ENCODE data around the gene KAT6B.

The KAT6B gene

DNA sequence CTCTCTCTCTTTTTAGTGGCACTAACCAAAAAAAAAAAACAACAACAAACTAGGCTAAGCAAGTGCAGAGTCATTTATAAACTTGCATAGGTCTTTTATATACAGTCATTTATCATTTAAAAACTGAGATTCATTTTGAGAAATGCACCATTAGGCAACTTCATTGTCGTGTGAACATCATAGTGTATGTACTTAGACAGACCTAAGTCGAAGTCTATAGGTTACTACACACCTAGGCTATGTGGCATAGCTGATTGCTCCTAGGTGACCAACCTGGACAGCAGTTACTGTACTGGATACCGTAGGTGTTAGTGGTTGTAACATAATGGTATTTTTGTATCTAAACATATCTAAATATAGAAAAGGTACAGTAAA lies 175.9 kb downstream of the KAT6B start:
- no CpG with 5 or more reads among the region's 3 CpGs for WGBS, 2 donors (ENCODE audit: extremely low coverage in 2 of 2, insufficient read length in 2 of 2, insufficient replicate concordance in 1 of 2)
- no peak overlapping the region for H3K9ac ChIP-seq (ENCODE audit: low read depth, low read length, poor library complexity)
- no peak overlapping the region for H3K4ac ChIP-seq (ENCODE audit: low read length)
- no peak overlapping the region for H4K91ac ChIP-seq (ENCODE audit: low read depth, low read length, poor library complexity)
- H2BK15ac ChIP-seq (ENCODE audit: low read length): no peak overlapping the region
- no peak overlapping the region for H3K23ac ChIP-seq (ENCODE audit: low read depth, low read length, poor library complexity)
- H3K4me3 ChIP-seq (ENCODE audit: low read length in 2 of 2): no peak overlapping the region
- no peak overlapping the region for H4K8ac ChIP-seq (ENCODE audit: low read depth, low read length)
- H3K4me2 ChIP-seq (ENCODE audit: insufficient read depth, low read length, poor library complexity, severe bottlenecking): no peak overlapping the region
- no peak overlapping the region for H2AFZ ChIP-seq (ENCODE audit: low read length)
- H2BK5ac ChIP-seq (ENCODE audit: low read length): no peak overlapping the region
- H2BK120ac ChIP-seq (ENCODE audit: low read depth, low read length): no peak overlapping the region
- no peak for DNase-seq (ENCODE audit: low spot score)
- H3K14ac ChIP-seq (ENCODE audit: low read length): no peak overlapping the region
- H3K36me3 ChIP-seq (replicated peaks in 1 of 2; ENCODE audit: control insufficient read depth in 2 of 2, insufficient read depth in 2 of 2, low read length in 2 of 2): peaks cover 0 to 18% of the 10 kb centered on the region in 2 donors
- no peak overlapping the region for H2AK5ac ChIP-seq (ENCODE audit: low read depth, low read length)
- no peak overlapping the region for H3K27ac ChIP-seq (replicated peaks; ENCODE audit: low read length)
- peaks cover 0 to 2% of the 10 kb centered on the region in 2 donors for H3K4me1 ChIP-seq (ENCODE audit: control insufficient read depth in 2 of 2, insufficient read depth in 1 of 2, low read depth in 1 of 2, low read length in 2 of 2)
- H3K18ac ChIP-seq (ENCODE audit: low read length): no peak overlapping the region
- H3K27me3 ChIP-seq (ENCODE audit: control insufficient read depth in 3 of 3, insufficient read depth in 3 of 3, low read depth in 1 of 3, low read length in 3 of 3): no peaks in the 10 kb centered on the region
- H3K9me3 ChIP-seq (replicated peaks in 1 of 2; ENCODE audit: control insufficient read depth in 2 of 2, insufficient read depth in 1 of 2, low read depth in 1 of 2, low read length in 2 of 2): no peaks in the 10 kb centered on the region
- H3K79me1 ChIP-seq (ENCODE audit: low read depth, low read length): no peaks in the 10 kb centered on the region
- H2BK12ac ChIP-seq (ENCODE audit: low read length): no peak overlapping the region

DNA sequence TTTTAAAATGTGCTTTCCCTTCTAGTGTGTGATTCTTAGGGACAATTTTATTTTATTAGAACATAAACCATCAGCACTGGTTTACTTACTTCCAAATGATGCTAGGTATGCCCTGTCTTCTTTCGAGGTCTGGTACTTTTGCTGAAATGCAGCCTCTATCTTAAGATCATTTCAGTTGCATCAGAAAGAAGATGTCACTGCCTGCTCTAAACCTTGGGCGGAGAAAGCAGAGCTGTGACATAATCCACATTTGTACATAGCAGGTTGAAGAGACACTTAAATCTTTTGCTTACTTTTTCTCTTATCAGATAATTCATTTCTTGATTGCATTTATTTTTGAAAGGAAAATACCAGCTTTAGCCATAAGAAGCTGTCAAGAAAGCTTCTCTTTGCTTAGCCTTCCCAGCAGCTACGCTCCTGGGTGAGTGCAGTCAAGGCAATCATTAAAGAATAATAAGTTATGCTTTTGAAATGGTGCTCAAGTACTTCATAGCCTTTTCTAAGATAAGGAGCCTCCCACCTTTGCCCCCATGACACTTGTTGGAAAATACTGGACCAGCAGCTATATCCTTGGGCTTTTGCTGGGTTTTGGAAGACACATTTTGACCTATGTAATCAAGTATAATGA lies 176.7 kb downstream of the KAT6B start:
- Histone ChIP-seq H4K8ac (ENCODE audit: low read depth, low read length) (no peak overlapping the region), H2BK120ac (ENCODE audit: low read depth, low read length) (no peak overlapping the region), H3K23ac (ENCODE audit: low read depth, low read length, poor library complexity) (no peak overlapping the region), H3K18ac (ENCODE audit: low read length) (no peak overlapping the region), H2BK15ac (ENCODE audit: low read length) (no peak overlapping the region), H2BK5ac (ENCODE audit: low read length) (no peak overlapping the region), H3K4ac (ENCODE audit: low read length) (no peak overlapping the region), H3K9me3 (replicated peaks in 1 of 2; ENCODE audit: control insufficient read depth in 2 of 2, insufficient read depth in 1 of 2, low read depth in 1 of 2, low read length in 2 of 2) (no peaks in the 10 kb centered on the region), H3K27ac (replicated peaks; ENCODE audit: low read length) (no peak overlapping the region), H3K4me3 (ENCODE audit: low read length in 2 of 2) (no peak overlapping the region), H2BK12ac (ENCODE audit: low read length) (no peak overlapping the region), H3K4me2 (ENCODE audit: insufficient read depth, low read length, poor library complexity, severe bottlenecking) (no peak overlapping the region), H3K9ac (ENCODE audit: low read depth, low read length, poor library complexity) (no peak overlapping the region), H3K14ac (ENCODE audit: low read length) (no peak overlapping the region), H3K36me3 (replicated peaks in 1 of 2; ENCODE audit: control insufficient read depth in 2 of 2, insufficient read depth in 2 of 2, low read length in 2 of 2) (peaks cover 0 to 17% of the 10 kb centered on the region in 2 donors), H3K27me3 (ENCODE audit: control insufficient read depth in 3 of 3, insufficient read depth in 3 of 3, low read depth in 1 of 3, low read length in 3 of 3) (no peaks in the 10 kb centered on the region), H2AFZ (ENCODE audit: low read length) (no peak overlapping the region), H3K4me1 (ENCODE audit: control insufficient read depth in 2 of 2, insufficient read depth in 1 of 2, low read depth in 1 of 2, low read length in 2 of 2) (peaks cover 0 to 2% of the 10 kb centered on the region in 2 donors), H2AK5ac (ENCODE audit: low read depth, low read length) (no peak overlapping the region), H4K91ac (ENCODE audit: low read depth, low read length, poor library complexity) (no peak overlapping the region), H3K79me1 (ENCODE audit: low read depth, low read length) (no peaks in the 10 kb centered on the region)
- no CpG with 5 or more reads among the region's 3 CpGs for WGBS, 2 donors (ENCODE audit: extremely low coverage in 2 of 2, insufficient read length in 2 of 2, insufficient replicate concordance in 1 of 2)
- no peak for DNase-seq (ENCODE audit: low spot score)

DNA sequence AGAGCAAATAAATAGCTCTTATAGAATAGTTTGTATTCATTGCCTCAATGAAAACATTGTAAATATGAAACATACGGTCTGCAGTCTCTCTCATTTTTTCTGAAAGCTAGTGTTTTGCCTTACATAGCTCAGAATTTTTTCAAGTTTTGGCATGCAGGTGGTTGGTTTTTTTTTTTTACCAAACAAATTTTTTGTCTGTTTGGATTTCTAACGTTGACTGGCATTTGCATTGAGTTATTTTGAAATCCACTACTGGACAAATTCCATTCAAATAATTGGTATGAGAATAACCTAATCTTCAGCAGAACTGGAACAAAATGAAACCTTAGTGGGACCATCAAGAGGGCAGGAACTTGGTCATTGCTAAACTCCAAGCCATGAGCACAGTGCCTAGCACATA lies 177.5 kb downstream of the KAT6B start:
- no peak overlapping the region for H3K9ac ChIP-seq (ENCODE audit: low read depth, low read length, poor library complexity)

DNA sequence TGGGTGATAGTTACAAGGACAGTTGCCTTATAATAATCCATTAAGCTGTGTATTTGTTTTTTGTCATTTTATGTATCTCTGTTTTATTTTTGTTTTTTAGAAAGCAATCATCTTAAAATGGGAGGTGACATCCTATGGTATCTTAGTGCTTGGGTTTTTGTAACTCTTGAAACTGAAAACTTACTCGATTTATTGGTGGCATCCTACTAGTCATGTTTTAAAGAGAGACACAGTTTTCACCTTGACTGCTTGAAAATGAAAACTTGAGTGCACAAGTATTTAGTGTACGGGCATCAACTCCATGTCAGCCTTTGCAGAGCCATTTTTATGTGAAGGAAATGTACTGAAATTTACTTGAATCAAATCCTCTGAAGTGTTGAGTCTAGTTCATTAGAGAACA lies 181.2 kb downstream of the KAT6B start:
- no CpG with 5 or more reads among the region's 2 CpGs for WGBS, 2 donors (ENCODE audit: extremely low coverage in 2 of 2, insufficient read length in 2 of 2, insufficient replicate concordance in 1 of 2)
- Histone ChIP-seq H2BK12ac (ENCODE audit: low read length) (no peak overlapping the region), H3K23ac (ENCODE audit: low read depth, low read length, poor library complexity) (no peak overlapping the region), H3K9ac (ENCODE audit: low read depth, low read length, poor library complexity) (no peak overlapping the region), H3K18ac (ENCODE audit: low read length) (no peak overlapping the region), H3K4me3 (ENCODE audit: low read length in 2 of 2) (no peak overlapping the region), H2BK120ac (ENCODE audit: low read depth, low read length) (no peak overlapping the region), H2BK15ac (ENCODE audit: low read length) (no peak overlapping the region), H3K4me2 (ENCODE audit: insufficient read depth, low read length, poor library complexity, severe bottlenecking) (no peak overlapping the region), H3K4me1 (ENCODE audit: control insufficient read depth in 2 of 2, insufficient read depth in 1 of 2, low read depth in 1 of 2, low read length in 2 of 2) (peaks cover 0 to 2% of the 10 kb centered on the region in 2 donors), H2AK5ac (ENCODE audit: low read depth, low read length) (no peak overlapping the region), H4K91ac (ENCODE audit: low read depth, low read length, poor library complexity) (no peak overlapping the region), H3K14ac (ENCODE audit: low read length) (no peak overlapping the region), H3K27me3 (ENCODE audit: control insufficient read depth in 3 of 3, insufficient read depth in 3 of 3, low read depth in 1 of 3, low read length in 3 of 3) (no peaks in the 10 kb centered on the region), H4K8ac (ENCODE audit: low read depth, low read length) (no peak overlapping the region), H3K27ac (replicated peaks; ENCODE audit: low read length) (no peak overlapping the region), H3K9me3 (replicated peaks in 1 of 2; ENCODE audit: control insufficient read depth in 2 of 2, insufficient read depth in 1 of 2, low read depth in 1 of 2, low read length in 2 of 2) (no peaks in the 10 kb centered on the region), H3K36me3 (replicated peaks in 1 of 2; ENCODE audit: control insufficient read depth in 2 of 2, insufficient read depth in 2 of 2, low read length in 2 of 2) (peaks cover 2 to 8% of the 10 kb centered on the region in 2 donors), H2AFZ (ENCODE audit: low read length) (no peak overlapping the region), H3K79me1 (ENCODE audit: low read depth, low read length) (no peaks in the 10 kb centered on the region), H2BK5ac (ENCODE audit: low read length) (no peak overlapping the region), H3K4ac (ENCODE audit: low read length) (no peak overlapping the region)
- no peak for DNase-seq (ENCODE audit: low spot score)

More for the DNA sequence above, 177.5 kb downstream of the KAT6B start:
- no peaks in the 10 kb centered on the region for H3K79me1 ChIP-seq (ENCODE audit: low read depth, low read length)
- no peak overlapping the region for H3K4ac ChIP-seq (ENCODE audit: low read length)
- H2BK15ac ChIP-seq (ENCODE audit: low read length): no peak overlapping the region
- no peak overlapping the region for H2BK12ac ChIP-seq (ENCODE audit: low read length)
- H3K23ac ChIP-seq (ENCODE audit: low read depth, low read length, poor library complexity): no peak overlapping the region
- H2AFZ ChIP-seq (ENCODE audit: low read length): no peak overlapping the region
- no peak overlapping the region for H3K14ac ChIP-seq (ENCODE audit: low read length)
- peaks cover 0 to 2% of the 10 kb centered on the region in 2 donors for H3K4me1 ChIP-seq (ENCODE audit: control insufficient read depth in 2 of 2, insufficient read depth in 1 of 2, low read depth in 1 of 2, low read length in 2 of 2)
- no peaks in the 10 kb centered on the region for H3K27me3 ChIP-seq (ENCODE audit: control insufficient read depth in 3 of 3, insufficient read depth in 3 of 3, low read depth in 1 of 3, low read length in 3 of 3)
- no peak overlapping the region for H3K18ac ChIP-seq (ENCODE audit: low read length)
- DNase-seq (ENCODE audit: low spot score): no peak
- no peak overlapping the region for H2BK5ac ChIP-seq (ENCODE audit: low read length)
- H3K4me3 ChIP-seq (ENCODE audit: low read length in 2 of 2): no peak overlapping the region
- H3K36me3 ChIP-seq (replicated peaks in 1 of 2; ENCODE audit: control insufficient read depth in 2 of 2, insufficient read depth in 2 of 2, low read length in 2 of 2): peaks cover 0 to 13% of the 10 kb centered on the region in 2 donors
- no peak overlapping the region for H4K91ac ChIP-seq (ENCODE audit: low read depth, low read length, poor library complexity)
- no peak overlapping the region for H4K8ac ChIP-seq (ENCODE audit: low read depth, low read length)
- no peak overlapping the region for H2BK120ac ChIP-seq (ENCODE audit: low read depth, low read length)
- no CpG with 5 or more reads among the region's 2 CpGs for WGBS, 2 donors (ENCODE audit: extremely low coverage in 2 of 2, insufficient read length in 2 of 2, insufficient replicate concordance in 1 of 2)
- no peaks in the 10 kb centered on the region for H3K9me3 ChIP-seq (replicated peaks in 1 of 2; ENCODE audit: control insufficient read depth in 2 of 2, insufficient read depth in 1 of 2, low read depth in 1 of 2, low read length in 2 of 2)
- no peak overlapping the region for H3K27ac ChIP-seq (replicated peaks; ENCODE audit: low read length)
- no peak overlapping the region for H2AK5ac ChIP-seq (ENCODE audit: low read depth, low read length)
- no peak overlapping the region for H3K4me2 ChIP-seq (ENCODE audit: insufficient read depth, low read length, poor library complexity, severe bottlenecking)
